Inflammatory macrophage treated with lipopolysaccharide for 4 hours (primary cell): Measurements from ENCODE around the gene PHTF2.

ENCODE experiments used
- DNase-seq: peaks from one replicate; pipeline ENCODE4 v3.0.0-alpha.2; 2020

PHTF2 gene

GRCh38 chr7:77796109-77796508, 2.5 kb upstream of the PHTF2 start:
- no peak for DNase-seq

GRCh38 chr7:77796960-77797359, 1.6 kb upstream of the PHTF2 start:
- no peak for DNase-seq

GRCh38 chr7:77797734-77798393, 709 bp upstream of the PHTF2 start:
- no peak for DNase-seq

GRCh38 chr7:77799078-77799964, 748 bp downstream of the PHTF2 start:
- peak; percentile 75 for DNase-seq

DNA sequence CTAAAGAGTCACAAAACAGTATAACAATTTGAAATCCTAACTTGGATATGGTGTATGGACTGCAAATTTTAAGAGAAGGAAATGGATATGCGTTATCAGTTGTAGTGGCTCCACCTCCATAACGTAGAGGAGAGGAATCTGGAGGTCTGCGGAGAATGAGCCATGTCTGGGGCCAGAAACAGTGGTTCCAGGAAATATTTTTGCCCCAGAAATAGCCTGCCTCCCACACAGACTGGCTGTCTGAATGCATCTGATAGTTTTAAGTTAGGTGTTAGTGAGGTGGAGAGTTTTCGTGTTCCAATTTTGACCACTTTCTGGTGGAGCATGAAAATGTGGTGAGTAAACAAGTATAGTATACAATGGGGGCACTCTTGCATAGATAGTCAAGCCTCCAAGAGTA, 1.6 kb downstream of the PHTF2 start:
- no peak for DNase-seq

GRCh38 chr7:77800730-77801129, 2.2 kb downstream of the PHTF2 start:
- DNase-seq: no peak

DNA sequence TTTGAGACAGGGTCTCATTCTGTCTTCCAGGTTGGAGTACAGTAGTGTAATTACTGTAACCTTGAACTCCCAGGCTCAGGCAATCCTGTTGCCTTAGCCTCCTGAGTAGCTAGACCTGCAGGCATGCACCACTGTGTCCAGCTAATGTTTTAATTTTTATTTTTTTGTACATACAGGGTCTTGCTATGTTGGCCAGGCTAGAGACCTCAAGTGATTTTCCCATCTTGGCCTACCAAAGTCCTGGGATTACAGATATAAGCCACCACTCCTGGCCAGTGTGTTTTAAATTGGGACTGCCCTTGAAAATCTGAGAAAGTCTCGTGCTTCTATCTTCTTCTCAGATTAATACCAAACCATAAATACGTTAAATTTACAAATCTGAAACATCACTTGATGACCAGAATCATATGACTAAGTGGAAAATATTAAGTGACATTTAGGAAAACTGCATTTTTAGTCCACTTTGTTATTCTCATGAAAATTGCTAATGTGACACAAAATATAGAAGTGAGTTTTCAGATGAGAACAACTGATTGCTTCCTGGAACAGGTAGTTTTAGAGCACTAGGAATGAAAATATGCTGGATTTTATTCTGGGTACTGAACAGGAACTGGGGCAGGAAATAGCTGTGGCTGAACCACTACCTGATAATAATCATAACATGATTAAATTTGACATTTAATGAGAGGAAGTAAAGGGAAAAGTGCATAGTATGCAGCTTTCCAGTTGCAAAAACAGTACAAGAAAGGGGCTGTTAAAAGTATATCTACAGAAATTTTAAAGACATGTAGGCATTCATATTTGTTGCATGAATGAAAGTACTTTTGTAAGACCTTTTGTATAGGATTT, 4.2 kb downstream of the PHTF2 start:
- no peak for DNase-seq

DNA sequence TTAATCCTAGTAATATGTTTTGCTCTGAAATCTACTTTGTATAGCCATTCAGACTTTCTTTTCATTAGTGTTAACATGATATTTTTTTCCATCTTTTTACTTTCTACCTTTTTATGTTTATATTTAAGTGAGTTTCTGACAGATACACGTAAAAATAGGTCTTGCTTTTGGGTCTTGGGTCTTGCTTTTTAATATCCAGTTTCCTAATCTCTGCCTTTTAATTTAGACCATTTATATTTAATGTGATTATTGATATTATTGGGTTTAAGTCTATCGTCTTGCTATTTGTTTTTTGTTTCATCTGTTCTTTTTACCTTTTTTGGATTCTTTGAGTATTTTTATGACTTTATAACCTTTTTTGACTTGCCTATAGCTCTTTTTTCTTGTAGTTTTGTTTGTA, 7.9 kb downstream of the PHTF2 start:
- no peak for DNase-seq

DNA sequence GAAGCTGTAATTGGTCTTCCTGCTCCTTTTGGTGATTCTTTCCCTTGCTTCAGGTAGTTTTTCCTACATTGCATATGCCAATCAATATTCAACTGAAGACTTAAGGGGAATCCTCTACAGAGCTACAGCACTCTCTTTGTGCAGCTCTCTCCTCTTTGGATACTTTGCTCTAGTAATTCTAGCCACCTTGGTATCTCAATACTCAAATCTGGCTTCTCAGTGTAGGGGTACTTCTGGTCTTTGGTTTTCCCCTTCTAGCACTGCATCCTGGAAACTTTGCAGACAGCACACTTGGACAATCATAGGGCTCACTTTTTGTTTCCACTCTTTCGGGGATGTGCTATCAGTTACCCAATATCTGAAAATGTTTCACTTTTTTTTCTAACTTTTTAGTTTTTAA, 9.9 kb downstream of the PHTF2 start:
- DNase-seq: no peak

DNA sequence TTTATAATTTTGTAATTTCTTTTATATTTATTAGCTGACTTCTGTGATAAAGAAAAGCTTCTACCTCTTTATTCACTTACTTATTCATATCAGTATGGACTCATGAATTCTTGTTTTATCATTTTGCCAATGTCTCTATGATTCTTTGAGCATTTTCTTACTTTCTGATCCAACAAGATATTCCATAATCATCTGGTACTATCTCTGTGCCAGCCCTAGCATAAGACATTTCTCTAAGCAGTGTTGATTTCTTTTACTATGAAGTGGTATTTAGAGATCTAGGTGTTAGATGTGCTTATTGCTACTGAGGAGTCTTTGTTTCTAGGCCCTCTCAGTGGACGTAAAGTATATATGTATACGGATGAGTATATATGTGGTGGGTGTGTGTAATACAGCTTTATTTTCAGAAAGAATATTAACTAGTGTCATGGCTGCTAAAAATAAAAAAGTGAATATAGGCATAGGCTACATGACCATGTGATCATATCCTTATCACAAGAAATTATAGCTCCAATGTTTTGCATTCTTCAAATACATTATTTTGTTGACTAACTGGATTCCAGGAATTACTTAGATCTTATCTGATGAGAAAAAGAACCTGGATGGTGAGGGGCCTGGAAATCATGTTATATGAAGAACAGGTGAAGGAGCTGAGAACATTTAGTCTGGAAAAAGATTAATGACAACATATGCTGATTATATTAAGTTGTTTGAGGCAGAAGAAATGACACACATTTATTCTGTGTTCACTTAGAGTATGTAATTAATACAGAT, 13.1 kb downstream of the PHTF2 start:
- DNase-seq: no peak

DNA sequence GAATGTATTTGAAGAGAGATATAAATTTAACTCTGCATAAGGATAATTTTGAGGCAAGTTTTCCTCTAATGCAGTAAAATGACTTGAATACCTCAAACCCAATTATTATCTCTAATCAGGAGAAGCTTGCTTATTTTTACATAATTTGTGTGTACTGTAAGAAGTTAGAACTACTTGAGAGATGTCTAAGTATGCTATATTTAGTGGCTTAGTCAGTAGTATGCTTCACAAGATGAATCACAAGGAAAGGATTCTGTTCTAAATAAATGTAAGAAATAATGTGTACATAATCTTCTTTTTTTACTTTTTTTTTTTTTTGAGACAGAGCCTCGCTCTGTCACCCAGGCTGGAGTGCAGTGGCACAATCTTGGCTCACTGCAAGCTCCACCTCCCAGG, 13.7 kb downstream of the PHTF2 start:
- DNase-seq: peak; percentile 27

DNA sequence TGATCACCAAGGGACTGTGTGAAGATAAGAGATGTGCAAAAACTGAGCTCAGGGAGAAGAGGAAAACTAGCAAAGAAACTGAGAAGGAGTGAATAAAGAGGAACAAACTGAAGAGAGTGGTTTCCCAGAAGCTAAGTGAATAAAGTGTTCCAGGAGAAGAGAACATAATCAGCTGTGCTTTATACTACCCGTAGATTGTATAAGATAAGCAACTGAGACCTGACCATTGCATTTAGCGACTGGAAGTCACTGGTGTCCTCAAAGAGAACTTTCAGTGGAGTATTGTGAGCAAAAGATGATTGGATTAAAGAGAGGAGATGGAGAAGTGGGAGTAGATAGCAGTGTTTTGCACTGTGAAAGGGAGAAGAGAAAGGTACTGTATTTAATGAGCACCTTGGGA, 14.6 kb downstream of the PHTF2 start:
- DNase-seq: no peak

DNA sequence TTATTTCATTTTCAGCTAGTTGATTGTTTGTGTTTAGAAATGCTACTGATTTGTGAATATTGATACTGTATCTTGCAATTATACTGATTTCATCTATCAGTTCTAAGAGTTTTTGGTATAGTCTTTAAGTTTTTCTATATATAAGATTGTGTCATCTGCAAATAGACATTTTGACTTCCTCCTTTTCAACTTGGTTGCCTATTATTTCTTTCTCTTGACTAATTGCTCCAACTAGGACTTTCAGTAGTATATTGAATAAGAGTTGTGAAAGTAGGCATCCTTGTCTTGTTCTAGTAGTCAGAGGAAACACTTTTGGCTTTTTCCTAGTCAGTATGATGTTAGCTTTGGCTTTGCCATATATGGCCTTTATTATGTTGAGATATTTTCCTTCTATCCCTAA, 20.4 kb downstream of the PHTF2 start:
- DNase-seq: peak; percentile 55

DNA sequence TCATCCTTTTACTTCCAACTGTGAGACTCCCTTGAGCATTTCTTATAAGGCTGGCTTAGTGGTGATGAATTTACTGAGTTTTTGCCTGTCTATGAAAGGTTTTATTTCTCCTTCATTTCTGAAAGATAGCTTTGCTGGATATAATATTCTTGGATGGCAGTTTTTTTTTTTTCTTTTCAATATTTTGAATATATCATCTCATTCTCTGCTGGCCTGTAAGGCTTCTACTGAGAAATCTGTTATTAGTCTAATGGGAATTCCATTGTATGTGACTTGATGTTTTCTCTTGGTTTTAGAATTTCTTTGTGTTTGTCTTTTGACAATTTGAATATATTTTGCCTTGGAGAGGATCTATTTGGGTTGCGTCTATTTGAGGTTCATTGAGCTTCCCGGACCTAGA, 22.4 kb downstream of the PHTF2 start:
- DNase-seq: no peak

GRCh38 chr7:77822269-77822668, 23.7 kb downstream of the PHTF2 start:
- no peak for DNase-seq

DNA sequence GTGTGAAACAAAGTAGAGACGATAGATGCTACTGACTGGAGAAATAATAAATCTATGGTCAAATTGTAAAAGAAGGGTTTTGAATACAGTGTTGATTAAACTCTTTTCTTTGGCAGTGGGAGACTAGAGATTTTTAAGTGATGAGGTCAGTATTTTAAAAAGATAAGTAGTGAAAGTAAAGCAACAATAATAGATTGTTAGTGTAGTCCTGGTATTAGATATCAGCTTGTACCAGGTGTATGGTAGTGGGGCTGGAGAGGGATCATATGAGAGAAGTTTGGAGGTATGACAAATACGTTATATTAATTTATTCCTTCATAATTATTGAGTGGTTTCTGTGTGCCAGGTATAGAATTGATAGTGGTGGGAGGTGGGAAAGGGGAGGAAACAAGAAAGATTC, 25.2 kb downstream of the PHTF2 start:
- DNase-seq: no peak

- DNase-seq: no peak
Observed at GRCh38 chr7:77824636-77825035, 26.1 kb downstream of the PHTF2 start.

- DNase-seq: peak; percentile 54
Observed at GRCh38 chr7:77825131-77825530, 26.6 kb downstream of the PHTF2 start.

DNA sequence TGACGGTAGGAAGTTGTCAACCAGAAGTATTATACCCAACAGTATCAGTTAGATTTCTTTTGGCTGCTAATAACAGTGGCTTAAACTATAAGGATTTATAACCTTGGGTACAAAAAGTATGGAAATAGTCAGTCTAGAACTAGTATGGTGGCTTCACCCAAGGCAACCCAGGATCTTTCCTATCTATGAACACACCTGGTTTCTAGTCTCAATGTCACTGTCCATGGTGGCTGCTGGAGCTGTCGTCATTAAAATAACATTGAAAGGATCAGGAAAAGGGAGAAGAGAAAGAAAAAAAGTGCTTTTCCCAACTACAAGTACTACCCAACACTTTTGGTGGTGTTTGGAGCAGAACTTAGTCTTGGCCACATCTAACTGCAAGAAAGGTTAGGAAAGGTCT, 27.7 kb downstream of the PHTF2 start:
- no peak for DNase-seq

DNA sequence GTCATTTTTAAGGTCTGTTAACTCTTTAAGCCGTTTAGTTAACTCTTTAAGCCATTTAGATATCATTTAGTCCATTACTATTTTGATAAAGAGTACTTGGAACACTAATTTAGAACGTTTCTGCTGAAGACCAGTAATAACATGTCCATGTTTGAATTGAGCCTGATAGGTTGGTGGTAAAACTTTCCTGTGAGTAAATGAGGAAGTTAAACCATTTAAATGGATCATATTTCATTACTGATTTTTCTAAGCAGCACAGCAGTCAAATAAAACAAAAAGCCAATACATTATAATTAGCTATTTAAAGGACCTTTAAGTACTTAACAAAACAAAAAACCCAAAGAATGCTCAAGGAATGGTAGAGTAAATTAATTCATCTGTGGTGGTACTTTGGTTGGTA, 29.4 kb downstream of the PHTF2 start:
- DNase-seq: no peak

DNA sequence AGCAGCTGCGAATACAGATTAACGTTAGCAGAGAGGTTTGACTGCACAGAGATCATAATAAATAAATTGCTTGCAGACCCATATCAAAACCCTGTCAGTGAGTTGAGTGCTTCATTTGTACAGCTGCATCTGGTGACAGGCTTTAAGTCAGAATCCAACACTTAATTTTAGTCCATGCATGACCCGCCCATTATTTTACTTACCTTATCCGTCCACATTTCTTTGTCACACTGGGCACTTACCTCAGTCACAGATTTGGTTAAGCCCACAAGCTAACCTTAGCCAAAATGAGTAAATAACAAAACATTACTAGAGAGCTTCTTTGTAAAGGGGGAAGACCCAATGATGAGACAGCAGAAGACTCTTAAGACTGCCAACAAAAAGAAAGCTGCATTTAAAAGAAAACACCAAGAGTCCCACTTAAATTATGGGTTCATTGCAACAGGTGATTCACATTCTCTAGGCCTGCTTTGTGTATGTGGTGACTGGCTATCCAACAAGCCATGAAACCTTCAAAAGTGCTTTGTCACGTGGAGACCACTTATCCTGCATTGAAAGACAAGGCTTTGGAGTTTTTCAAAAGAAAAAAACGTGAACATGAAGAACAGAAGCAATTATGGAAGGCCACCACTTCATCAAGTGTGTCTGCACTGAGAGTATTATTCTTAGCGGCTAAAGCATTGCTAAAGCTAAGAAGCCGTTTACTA, 32.2 kb downstream of the PHTF2 start:
- DNase-seq: no peak

GRCh38 chr7:77831481-77831880, 32.9 kb downstream of the PHTF2 start:
- no peak for DNase-seq
